SHP77 treated with DMSO at 0.1 percent for 48 hours (cell line): ENCODE measurements around the gene BEST4.
"Not testable (repeated sequence)": the region's sequence is repeated elsewhere in the genome, so short reads cannot be mapped to it uniquely, and the experiment has no call there.

ENCODE experiments used
- DNase-seq: peaks from one replicate; lab custom pipeline; 2025; lab: John Stamatoyannopoulos, UW

Gene BEST4

GRCh38 chr1:44788120-44788860, at the start of gene BEST4:
Gene BEST4, minus strand, starts transcription at chr1:44788170. Its CDS starts 465 bp downstream, at chr1:44787705.
- no peak for DNase-seq

GRCh38 chr1:44835738-44836675, 48.0 kb upstream of the BEST4 start:
- DNase-seq = peak; percentile 60

DNA sequence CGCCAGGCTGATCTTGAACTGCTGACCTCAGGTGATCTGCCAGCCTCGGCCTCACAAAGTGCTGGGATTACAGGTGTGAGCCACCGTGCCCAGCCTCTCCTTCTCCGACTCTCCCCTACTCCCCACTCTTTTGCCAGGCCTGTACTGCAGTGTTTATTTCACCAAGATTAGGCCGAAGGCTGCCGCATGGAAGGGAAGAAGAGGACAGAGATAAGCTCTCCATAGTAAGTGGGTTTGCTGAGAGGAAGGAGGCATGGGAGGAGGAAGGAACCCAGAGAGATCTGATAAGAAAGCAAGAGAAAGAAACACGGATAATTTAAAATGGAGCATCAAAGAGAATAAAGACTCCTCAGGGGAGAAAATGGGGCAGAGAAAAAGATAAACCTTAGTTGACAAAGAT, 46.4 kb upstream of the BEST4 start:
- DNase-seq = no peak

GRCh38 chr1:44832056-44832705, 44.2 kb upstream of the BEST4 start:
- no peak for DNase-seq

- no peak for DNase-seq
Observed at GRCh38 chr1:44831516-44831915, 43.5 kb upstream of the BEST4 start.

DNA sequence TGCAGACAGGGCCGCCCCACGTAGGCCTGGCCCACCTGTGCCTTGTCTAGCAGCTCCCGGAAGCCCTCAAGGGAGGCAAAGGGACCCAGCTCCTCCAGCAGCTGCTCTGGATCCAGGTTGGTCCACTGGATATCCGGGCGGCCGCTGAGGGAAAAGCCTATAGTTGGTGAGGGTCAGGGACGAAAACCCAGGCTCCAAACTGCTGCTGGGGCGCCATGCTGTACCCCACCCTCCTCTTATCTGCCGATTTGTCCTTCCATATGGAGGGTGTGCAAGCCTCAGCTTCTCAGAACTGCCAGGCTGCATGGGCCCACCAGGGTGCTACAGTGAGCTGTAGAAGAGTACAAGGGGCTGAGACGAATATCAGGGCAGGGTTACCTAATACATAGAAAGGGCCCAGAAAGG, 42.9 kb upstream of the BEST4 start:
- no peak for DNase-seq

DNA sequence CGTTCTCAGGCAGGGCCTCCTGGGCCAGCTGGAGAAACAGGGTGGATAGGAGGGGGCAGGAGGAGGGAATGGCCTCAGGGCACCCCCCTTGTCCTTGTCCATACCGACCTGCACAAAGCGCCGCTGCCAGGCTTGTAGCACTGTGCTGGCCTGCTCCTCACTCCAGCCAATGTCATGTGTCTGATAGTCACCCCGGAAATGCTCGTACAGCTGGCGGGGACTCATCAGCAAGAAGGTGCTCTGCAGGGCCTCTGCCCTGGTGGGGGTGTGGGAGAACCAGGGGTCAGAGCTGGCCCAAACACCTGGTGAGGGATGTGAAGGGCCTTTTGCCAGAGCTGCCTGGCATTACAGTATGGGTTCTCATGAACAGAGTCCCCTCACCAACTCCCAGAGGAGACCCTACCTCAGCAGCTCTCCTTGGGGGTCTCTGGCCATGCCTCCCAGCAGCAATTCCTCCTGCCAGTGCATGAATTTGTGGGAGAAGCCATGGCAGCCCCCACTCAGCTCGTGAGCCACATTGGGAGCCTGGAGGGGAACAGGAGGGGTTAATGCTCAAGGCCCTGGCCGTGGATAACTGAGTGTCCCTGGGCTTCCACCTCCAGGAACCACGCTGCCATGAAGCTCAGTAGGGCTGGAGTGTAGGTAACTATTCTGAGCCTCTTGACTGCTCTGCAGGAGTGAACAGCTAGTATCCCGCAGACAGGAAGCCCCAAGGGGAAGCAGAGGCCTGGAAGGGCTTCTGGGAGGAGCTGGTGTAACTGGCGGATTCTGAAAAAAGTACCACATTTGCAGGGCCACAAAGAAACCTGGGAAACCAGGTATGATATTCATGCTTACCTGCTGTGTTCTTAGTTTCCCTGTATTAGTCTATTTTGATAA, 41.8 kb upstream of the BEST4 start:
- DNase-seq = no peak

DNA sequence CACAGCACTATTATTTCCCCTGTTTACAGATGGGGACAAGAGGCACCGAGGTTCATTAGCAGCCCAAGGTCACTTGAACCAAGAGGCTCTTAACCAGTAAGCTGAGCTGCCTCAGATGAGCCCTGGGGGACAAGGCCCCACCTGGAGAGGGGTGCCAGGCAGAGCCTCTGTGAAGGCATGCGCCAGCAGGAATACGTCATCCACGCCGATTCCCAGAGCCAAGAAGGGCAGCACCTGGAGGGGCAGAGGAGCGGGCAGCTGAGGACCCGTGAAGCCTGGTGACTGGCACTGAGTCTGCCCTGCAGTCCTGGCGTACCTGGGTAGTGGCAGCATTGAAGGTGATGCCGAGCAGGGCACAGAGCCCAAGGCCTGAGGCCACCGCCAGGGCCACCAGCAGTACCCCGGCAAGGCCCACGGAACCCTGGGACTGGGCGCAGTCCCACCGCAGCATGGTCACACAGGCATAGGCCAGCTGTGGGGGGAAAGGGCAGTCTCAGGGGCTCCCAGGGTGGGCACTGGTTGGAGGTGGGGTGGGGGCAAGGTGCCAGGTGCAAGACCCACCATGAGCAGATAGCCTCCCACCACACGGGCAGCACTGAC, 41.0 kb upstream of the BEST4 start:
- no peak for DNase-seq

GRCh38 chr1:44828003-44828651, 40.2 kb upstream of the BEST4 start:
- DNase-seq = no peak

DNA sequence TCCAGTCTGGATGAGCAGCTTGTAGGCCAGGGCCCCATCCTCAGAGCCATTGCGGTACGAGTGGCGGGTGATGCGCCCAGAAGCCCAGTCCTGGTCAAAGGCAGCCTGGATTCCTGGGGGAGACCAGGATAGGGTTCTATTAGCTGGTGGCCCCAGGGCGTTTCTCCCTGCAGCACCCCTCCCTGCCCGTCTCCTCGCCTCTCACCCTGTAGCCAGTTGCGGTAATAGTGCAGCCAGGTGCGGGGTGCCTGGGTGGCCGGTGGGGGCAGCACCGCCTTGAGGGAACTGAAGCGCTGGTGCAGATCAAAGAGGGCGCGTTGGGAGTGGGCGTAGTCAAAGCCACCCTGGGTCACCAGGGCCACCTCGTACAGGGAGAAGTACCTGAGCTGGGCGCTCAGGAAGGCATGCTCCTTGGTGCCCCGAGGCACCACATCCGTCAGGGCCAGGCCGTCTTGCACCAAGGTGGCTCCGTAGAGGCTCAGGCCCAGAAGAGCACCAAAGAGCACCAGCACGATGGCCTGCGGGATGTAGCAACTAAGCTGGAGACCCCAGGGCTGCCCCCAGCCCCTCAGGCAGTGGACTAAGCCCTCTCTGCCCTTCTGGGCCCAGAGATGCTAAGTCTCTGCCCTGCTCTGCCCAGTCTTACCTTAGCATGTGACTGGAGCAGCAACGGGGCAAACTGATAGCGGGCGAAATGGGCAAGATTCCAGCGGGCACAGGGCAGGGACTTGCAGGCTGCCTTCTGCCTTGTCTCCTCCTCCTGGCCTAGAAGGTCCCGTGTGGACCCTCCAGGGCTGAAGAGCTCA, 39.4 kb upstream of the BEST4 start:
- DNase-seq = no peak

GRCh38 chr1:44826375-44827196, 38.6 kb upstream of the BEST4 start:
- DNase-seq = no peak

DNA sequence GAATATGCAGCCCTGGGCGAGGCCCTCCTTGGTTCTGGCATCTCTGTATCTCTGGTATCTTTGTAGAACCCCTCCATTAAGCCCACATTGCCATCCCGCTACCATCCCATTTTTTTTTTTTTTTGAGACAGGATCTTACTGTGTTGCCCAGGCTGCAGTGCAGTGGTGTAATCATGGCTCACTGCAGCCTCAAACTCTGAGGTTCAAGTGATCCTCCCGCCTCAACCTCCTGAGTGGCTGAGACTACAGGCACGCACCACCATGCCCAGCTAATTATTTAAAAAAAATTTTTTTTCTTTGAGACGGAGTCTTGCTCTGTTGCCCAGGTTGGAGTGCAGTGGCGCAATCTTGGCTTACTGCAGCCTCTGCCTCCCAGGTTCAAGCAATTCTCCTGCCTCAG, 36.4 kb upstream of the BEST4 start:
- DNase-seq = not testable (repeated sequence)

DNA sequence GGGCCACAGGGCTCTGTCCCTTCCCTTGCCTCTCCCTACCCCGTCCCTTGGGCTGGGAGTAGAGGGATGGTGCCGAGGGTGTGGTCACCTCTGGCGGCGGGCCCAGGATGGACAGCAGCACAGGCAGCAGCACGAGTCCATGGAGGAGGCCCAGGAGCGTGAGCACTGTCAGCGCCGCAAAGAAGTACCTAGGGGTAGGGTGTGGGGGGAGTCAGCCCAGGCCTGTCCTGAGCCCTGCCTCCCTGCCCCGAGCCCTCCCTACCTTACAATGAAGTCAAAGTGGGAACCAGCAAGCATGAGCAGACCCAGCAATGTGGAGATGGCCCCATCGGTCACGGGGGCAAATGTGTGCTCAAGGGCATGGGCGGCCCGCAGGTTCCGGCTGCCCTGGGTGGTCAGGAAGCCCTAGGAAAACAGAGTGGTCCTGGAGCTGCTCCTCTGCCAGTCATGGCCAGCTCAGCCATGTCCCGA, 35.0 kb upstream of the BEST4 start:
- DNase-seq = no peak

- no peak for DNase-seq
Observed at GRCh38 chr1:44822131-44822701, 34.2 kb upstream of the BEST4 start.

DNA sequence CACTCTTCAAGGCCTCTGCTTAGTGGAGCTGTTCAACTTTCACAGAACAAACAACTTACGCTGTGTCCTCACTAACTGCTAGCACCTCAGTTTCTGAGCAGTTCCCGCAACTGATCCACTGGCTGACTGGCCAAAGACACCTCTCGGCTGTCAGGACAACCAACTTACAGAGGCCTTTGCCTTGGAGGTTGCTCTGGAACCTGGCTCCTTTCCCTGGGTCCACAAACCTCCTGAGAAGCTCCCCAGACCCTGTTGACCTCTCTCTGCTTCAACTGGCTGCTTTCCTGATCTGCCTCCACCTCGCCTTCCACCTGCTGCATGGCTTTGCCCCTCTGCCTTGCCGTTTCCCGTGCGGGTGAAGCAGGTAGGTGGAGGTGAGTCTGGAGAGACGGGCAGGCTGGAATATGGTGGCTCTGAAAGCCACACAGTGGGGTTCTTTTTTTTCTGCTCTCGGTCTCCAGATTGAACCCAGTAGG, 33.3 kb upstream of the BEST4 start:
- DNase-seq = no peak

- DNase-seq = no peak
Observed at GRCh38 chr1:44820328-44821239, 32.6 kb upstream of the BEST4 start.
